Keratinocyte (primary cell): Measurements from ENCODE around the gene IGF2BP2.
"Not testable (repeated sequence)": the region's sequence is repeated elsewhere in the genome, so short reads cannot be mapped to it uniquely, and the experiment has no call there.

Source experiments
- CTCF ChIP-seq, 3 experiments: IDR thresholded peaks in 1 of 3; conservative IDR thresholded peaks in 1 of 3; optimal IDR thresholded peaks in 1 of 3; 2 replicates in 2 of 3; 3 replicates in 1 of 3; pipeline versions ENCODE3 to v1.5.1; 2011; ENCODE audit warnings: low read length in 3 of 3, mild to moderate bottlenecking in 3 of 3, moderate library complexity in 2 of 3, control low read depth in 1 of 3, inconsistent platforms in 1 of 3; ENCODE audit not compliant: insufficient read depth in 2 of 3; ENCODE audit errors: extremely low read depth in 1 of 3
- EZH2 ChIP-seq: IDR thresholded peaks from one replicate; pipeline ENCODE4 v1.6.1; 2012; ENCODE audit warnings: inconsistent platforms, mild to moderate bottlenecking, low read length, moderate library complexity

- not testable (repeated sequence) for TF ChIP-seq CTCF (optimal IDR thresholded peaks at IDR 0.05 in 1 of 3, IDR thresholded peaks at IDR 0.05 in 1 of 3, conservative IDR thresholded peaks at IDR 0.05 in 1 of 3; ENCODE audit: extremely low read depth in 1 of 3, insufficient read depth in 2 of 3, low read length in 3 of 3); EZH2
Measured at GRCh38 chr3:185661296-185661695, 163.5 kb downstream of the IGF2BP2 start.
